ENCODE data around the gene FAM98B.

Gene FAM98B

GRCh38 chr15:38503496-38503895 is 49.6 kb downstream of the FAM98B start:
- H3K4me3 ChIP-seq (ENCODE audit: low read depth, low read length), result no peak overlapping the region
- no peak for TF ChIP-seq CTCF (IDR thresholded peaks at IDR 0.05; ENCODE audit: insufficient read depth, low read depth, low read length, missing control alignments)
- DNase-seq (ENCODE audit: low read depth), result no peak

- no peak for DNase-seq (ENCODE audit: low read depth)
- H3K4me3 ChIP-seq (ENCODE audit: low read depth, low read length), result no peak overlapping the region
- no peak for TF ChIP-seq CTCF (IDR thresholded peaks at IDR 0.05; ENCODE audit: insufficient read depth, low read depth, low read length, missing control alignments)
These were observed 50.9 kb downstream of the FAM98B start for GRCh38 chr15:38504680-38505467.

GRCh38 chr15:38506997-38507396 is 53.1 kb downstream of the FAM98B start:
- DNase-seq (ENCODE audit: low read depth), result no peak
- TF ChIP-seq CTCF (IDR thresholded peaks at IDR 0.05; ENCODE audit: insufficient read depth, low read depth, low read length, missing control alignments), result no peak
- no peak overlapping the region for H3K4me3 ChIP-seq (ENCODE audit: low read depth, low read length)

GRCh38 chr15:38507570-38507969 is 53.6 kb downstream of the FAM98B start:
- no peak for TF ChIP-seq CTCF (IDR thresholded peaks at IDR 0.05; ENCODE audit: insufficient read depth, low read depth, low read length, missing control alignments)
- DNase-seq (ENCODE audit: low read depth), result no peak

GRCh38 chr15:38508647-38509046 is 54.7 kb downstream of the FAM98B start:
- peak; percentile 70 for DNase-seq (ENCODE audit: low read depth)
- H3K4me3 ChIP-seq (ENCODE audit: low read depth, low read length), result no peak overlapping the region
- no peak for TF ChIP-seq CTCF (IDR thresholded peaks at IDR 0.05; ENCODE audit: insufficient read depth, low read depth, low read length, missing control alignments)

More at GRCh38 chr15:38507570-38507969, 53.6 kb downstream of the FAM98B start:
- H3K4me3 ChIP-seq (ENCODE audit: low read depth, low read length), result no peak overlapping the region

- TF ChIP-seq CTCF (IDR thresholded peaks at IDR 0.05; ENCODE audit: insufficient read depth, low read depth, low read length, missing control alignments), result no peak
- H3K4me3 ChIP-seq (ENCODE audit: low read depth, low read length), result no peak overlapping the region
- no peak for DNase-seq (ENCODE audit: low read depth)
These were observed 55.2 kb downstream of the FAM98B start for GRCh38 chr15:38509152-38509551.

GRCh38 chr15:38512901-38513300 is 59.0 kb downstream of the FAM98B start:
- H3K4me3 ChIP-seq (ENCODE audit: low read depth, low read length), result no peak overlapping the region
- DNase-seq (ENCODE audit: low read depth), result no peak
- no peak for TF ChIP-seq CTCF (IDR thresholded peaks at IDR 0.05; ENCODE audit: insufficient read depth, low read depth, low read length, missing control alignments)
